PFSK-1 (cell line): ENCODE measurements around the gene MRAP.

ENCODE experiments used
- FOXP2 ChIP-seq: optimal IDR thresholded peaks from 2 replicates; pipeline ENCODE3; 2011; ENCODE audit warnings: borderline replicate concordance, control low read depth, inconsistent platforms; ENCODE audit not compliant: insufficient read depth; ENCODE audit errors: extremely low read length, extremely low read depth
- POLR2AphosphoS5 ChIP-seq: IDR thresholded peaks from 2 replicates; pipeline ENCODE4 v1.6.1; 2012; ENCODE audit warnings: low read depth, mild to moderate bottlenecking, control low read depth, low read length, moderate library complexity
- REST ChIP-seq, 2 experiments: IDR thresholded peaks; 2 replicates each; pipeline versions ENCODE4 v1.6.1 to v1.8.0; 2011 to 2012; ENCODE audit warnings: low read depth in 2 of 2, low read length in 2 of 2, control low read depth in 1 of 2, inconsistent platforms in 1 of 2, mild to moderate bottlenecking in 1 of 2, moderate library complexity in 1 of 2; ENCODE audit not compliant: insufficient read depth in 1 of 2
- SIN3A ChIP-seq: IDR thresholded peaks from 2 replicates; pipeline ENCODE4 v1.6.1; 2012; ENCODE audit warnings: mild to moderate bottlenecking, low read length, moderate library complexity, borderline replicate concordance; ENCODE audit not compliant: insufficient read depth
- TAF1 ChIP-seq: IDR thresholded peaks from 2 replicates; pipeline ENCODE4 v1.6.1; 2012; ENCODE audit warnings: low read length, control low read depth, borderline replicate concordance; ENCODE audit not compliant: insufficient read depth

GRCh38 chr21:32335601-32336575 lies 37.2 kb downstream of the MRAP start:
- TF ChIP-seq SIN3A (no peak), REST (IDR thresholded peaks at IDR 0.05; ENCODE audit: insufficient read depth in 1 of 2, low read depth in 2 of 2, low read length in 2 of 2) (no peak), POLR2AphosphoS5 (no peak), FOXP2 (no peak), TAF1 (no peak)
